Skeletal muscle satellite cell (primary cell): ENCODE results near the gene C2orf81.
"Not testable (repeated sequence)": the region's sequence is repeated elsewhere in the genome, so short reads cannot be mapped to it uniquely, and the experiment has no call there.

Experiments used
- H3K27me3 ChIP-seq: 2 replicates; pipeline ENCODE4 v1.7.0; 2013; ENCODE audit warnings: low read length; ENCODE audit not compliant: control insufficient read depth, insufficient read depth
- H3K36me3 ChIP-seq: 2 replicates; pipeline ENCODE4 v1.7.0; 2013; ENCODE audit warnings: mild to moderate bottlenecking, control low read depth, low read length; ENCODE audit not compliant: insufficient read depth
- H3K4me1 ChIP-seq: 2 replicates; pipeline ENCODE4 v1.7.0; 2013; ENCODE audit warnings: low read length; ENCODE audit not compliant: control insufficient read depth, insufficient read depth
- H3K4me2 ChIP-seq: 2 replicates; pipeline ENCODE4 v1.7.0; 2013; ENCODE audit warnings: mild to moderate bottlenecking, low read length
- H3K4me3 ChIP-seq: 2 replicates; pipeline ENCODE4 v1.7.0; 2013; ENCODE audit warnings: low read length
- H3K9ac ChIP-seq: 2 replicates; pipeline ENCODE4 v1.7.0; 2013; ENCODE audit warnings: mild to moderate bottlenecking, low read depth, low read length, moderate library complexity
- H3K9me3 ChIP-seq: replicated peaks from 2 replicates; pipeline ENCODE4 v1.7.0; 2013; ENCODE audit warnings: mild to moderate bottlenecking, control low read depth, low read length

C2orf81 gene

DNA sequence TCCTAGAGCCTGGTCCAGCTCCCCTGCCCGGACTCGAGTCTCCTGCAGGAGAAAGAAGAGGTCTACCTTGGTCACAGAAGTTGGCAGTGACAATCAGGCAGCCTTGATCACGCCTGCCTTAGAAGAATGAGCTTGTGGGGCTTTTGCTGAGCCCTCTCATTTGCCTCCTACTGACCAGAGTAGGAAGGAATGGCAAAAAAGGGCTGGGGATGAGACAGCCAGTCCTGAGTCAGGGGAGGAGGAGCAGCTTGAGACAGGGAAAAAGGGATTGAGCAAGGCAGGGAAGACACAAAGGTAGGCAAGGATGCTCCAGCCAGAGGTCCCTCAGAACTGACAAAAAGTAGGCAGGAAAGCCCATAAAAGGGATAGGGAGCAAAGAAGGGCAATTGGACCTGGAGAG, 6.1 kb upstream of the C2orf81 start:
- Histone ChIP-seq H3K4me2 (no peak overlapping the region), H3K9ac (no peak overlapping the region), H3K27me3 (no peaks in the 10 kb centered on the region), H3K36me3 (peaks cover 69% of the 10 kb centered on the region), H3K9me3 (no peaks in the 10 kb centered on the region), H3K4me3 (no peak overlapping the region), H3K4me1 (peaks cover 11% of the 10 kb centered on the region)

DNA sequence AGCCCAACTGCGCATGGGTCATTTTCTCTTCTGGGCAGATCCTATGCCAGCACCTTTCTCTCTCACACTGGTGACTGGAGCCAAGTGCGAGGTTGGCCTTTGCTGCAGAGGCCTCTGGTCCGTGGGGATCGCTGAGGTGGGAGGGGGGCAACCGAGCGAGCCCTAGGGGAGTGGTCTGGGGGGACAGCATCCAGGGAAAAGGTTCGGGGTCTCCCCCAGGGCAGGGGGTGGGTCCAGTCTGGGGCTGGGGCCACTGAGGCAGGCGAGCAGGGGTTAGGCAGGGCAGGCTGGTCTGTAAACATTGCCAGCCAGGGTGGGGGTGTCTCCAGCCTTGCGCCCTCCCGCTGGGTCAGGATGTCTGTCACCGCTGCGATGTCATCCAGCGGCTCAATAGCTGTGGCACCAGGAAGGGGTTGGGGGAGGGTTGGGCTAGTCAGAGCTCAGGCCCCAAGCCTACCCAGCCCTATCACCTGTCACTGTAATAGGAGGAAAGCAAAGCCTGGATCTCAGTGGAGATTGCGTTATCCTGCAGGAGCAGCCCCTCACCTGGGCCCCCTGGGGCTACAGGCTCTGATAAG, 4.9 kb upstream of the C2orf81 start:
- Histone ChIP-seq H3K4me1 (peaks cover 16% of the 10 kb centered on the region), H3K36me3 (peaks cover 57% of the 10 kb centered on the region), H3K27me3 (no peaks in the 10 kb centered on the region), H3K9ac (no peak overlapping the region), H3K9me3 (no peaks in the 10 kb centered on the region), H3K4me2 (no peak overlapping the region), H3K4me3 (no peak overlapping the region)

DNA sequence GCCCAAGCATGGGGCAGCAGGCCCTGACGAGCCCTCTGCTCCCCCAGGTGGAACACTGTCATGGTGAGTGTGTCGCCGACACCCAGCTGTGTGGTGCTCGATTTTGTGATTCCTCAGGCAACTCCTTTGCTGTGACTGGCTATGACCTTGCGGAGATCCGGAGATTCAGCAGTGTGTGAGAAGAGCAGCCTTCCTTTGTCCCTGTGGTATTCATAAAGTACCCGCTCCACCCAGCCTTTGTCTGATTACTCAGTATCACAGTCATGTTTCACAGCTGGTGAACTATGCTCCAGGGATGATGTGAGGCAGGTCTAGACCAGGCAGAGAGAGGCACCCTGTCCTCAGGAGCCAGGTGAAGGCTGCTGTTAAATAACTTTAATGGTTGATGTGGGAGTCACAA, 4.1 kb upstream of the C2orf81 start:
- H3K9me3 ChIP-seq, result no peaks in the 10 kb centered on the region
- H3K4me1 ChIP-seq, result peaks cover 19% of the 10 kb centered on the region
- H3K4me3 ChIP-seq, result no peak overlapping the region

GRCh38 chr2:74424995-74425406, 3.6 kb upstream of the C2orf81 start:
- Histone ChIP-seq H3K27me3 (no peaks in the 10 kb centered on the region), H3K36me3 (peaks cover 45% of the 10 kb centered on the region), H3K4me1 (peaks cover 19% of the 10 kb centered on the region), H3K4me2 (no peak overlapping the region), H3K9me3 (no peaks in the 10 kb centered on the region), H3K4me3 (no peak overlapping the region), H3K9ac (no peak overlapping the region)

More for the DNA sequence above, 4.1 kb upstream of the C2orf81 start:
- H3K27me3 ChIP-seq, result no peaks in the 10 kb centered on the region
- no peak overlapping the region for H3K4me2 ChIP-seq
- H3K9ac ChIP-seq, result no peak overlapping the region
- H3K36me3 ChIP-seq, result peaks cover 50% of the 10 kb centered on the region

GRCh38 chr2:74424139-74424992, 2.9 kb upstream of the C2orf81 start:
- Histone ChIP-seq H3K4me1 (peaks cover 19% of the 10 kb centered on the region), H3K9me3 (no peaks in the 10 kb centered on the region), H3K36me3 (peaks cover 39% of the 10 kb centered on the region), H3K4me3 (no peak overlapping the region), H3K27me3 (no peaks in the 10 kb centered on the region), H3K9ac (no peak overlapping the region), H3K4me2 (no peak overlapping the region)

DNA sequence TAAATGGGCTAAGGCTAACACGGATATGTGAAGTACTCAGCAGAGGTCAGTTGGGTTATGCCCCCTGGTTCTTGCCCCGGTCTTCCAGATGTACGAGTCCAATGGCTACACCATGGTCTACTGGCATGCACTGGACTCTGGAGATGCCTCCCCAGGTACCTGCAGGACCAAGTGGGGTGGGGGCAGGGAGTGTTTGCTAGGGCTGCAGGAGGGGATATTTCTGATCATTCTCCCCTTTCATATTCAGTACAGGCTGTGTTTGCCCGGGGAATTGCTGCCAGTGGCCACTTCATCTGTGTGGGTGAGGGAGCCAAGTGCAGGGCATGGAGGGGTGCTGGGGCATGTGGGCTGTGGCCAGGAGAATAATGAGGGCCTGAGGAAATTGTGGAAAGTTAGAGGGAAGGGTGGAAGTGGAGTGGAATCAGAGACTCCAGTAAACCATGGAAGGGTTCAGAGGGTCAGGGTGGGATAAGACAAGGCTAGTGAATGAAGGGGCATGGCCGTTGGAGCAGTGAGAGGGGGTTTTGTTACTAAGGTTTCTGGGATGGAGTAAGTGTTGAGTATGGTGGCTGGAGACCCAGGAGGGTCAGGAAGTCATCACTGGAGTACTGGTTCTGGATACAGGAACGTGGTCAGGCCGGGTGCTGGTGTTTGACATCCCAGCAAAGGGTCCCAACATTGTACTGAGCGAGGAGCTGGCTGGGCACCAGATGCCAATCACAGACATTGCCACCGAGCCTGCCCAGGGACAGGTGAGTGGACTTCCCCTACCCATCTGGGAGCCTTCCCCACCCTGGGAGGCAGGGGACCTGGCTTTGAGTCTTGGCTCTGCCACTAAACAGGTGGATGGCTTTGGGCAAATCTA, 2.0 kb upstream of the C2orf81 start:
- no peak overlapping the region for H3K4me3 ChIP-seq
- no peak overlapping the region for H3K9ac ChIP-seq
- no peak overlapping the region for H3K4me2 ChIP-seq
- peaks cover 19% of the 10 kb centered on the region for H3K4me1 ChIP-seq
- no peaks in the 10 kb centered on the region for H3K27me3 ChIP-seq
- no peaks in the 10 kb centered on the region for H3K9me3 ChIP-seq
- H3K36me3 ChIP-seq, result peaks cover 30% of the 10 kb centered on the region

GRCh38 chr2:74420443-74421103, 846 bp downstream of the C2orf81 start:
- H3K27me3 ChIP-seq, H3K9me3 ChIP-seq: not testable (repeated sequence)
- Histone ChIP-seq H3K9ac (peak overlapping the region; percentile 81), H3K4me2 (peak overlapping the region; percentile 99), H3K4me3 (peak overlapping the region; percentile 89), H3K4me1 (peaks cover 20% of the 10 kb centered on the region), H3K36me3 (peaks cover 13% of the 10 kb centered on the region)

GRCh38 chr2:74420006-74420405, 1.4 kb downstream of the C2orf81 start:
- no peak overlapping the region for H3K4me2 ChIP-seq
- no peak overlapping the region for H3K4me3 ChIP-seq
- H3K9me3 ChIP-seq, result no peaks in the 10 kb centered on the region
- no peaks in the 10 kb centered on the region for H3K27me3 ChIP-seq
- peaks cover 7% of the 10 kb centered on the region for H3K36me3 ChIP-seq
- peaks cover 22% of the 10 kb centered on the region for H3K4me1 ChIP-seq
- no peak overlapping the region for H3K9ac ChIP-seq

GRCh38 chr2:74419345-74419744, 2.1 kb downstream of the C2orf81 start:
- Histone ChIP-seq H3K36me3 (peaks cover 2% of the 10 kb centered on the region), H3K9ac (no peak overlapping the region), H3K27me3 (no peaks in the 10 kb centered on the region), H3K4me2 (no peak overlapping the region), H3K9me3 (no peaks in the 10 kb centered on the region), H3K4me3 (no peak overlapping the region), H3K4me1 (peaks cover 22% of the 10 kb centered on the region)

DNA sequence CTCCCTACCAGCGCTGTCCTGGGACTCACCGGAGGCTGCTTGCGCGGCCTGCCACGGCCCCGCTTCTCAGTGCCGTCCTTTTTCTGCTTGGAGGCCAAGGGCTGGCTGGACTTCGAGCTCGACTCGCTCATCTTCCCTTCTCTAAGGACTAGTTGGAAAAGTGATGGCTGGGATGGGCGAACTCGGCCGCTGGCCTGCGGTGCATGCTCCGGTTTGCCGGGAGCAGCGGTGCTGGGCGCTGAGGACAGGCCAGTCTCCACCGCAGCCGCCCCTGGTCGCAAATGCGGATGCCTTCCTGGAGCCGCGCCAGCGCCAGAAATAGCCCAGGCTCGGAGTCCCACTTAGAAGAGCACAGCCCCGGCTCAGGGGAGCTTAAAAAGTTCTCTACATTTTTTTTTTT, 3.1 kb downstream of the C2orf81 start:
- H3K27me3 ChIP-seq, result no peaks in the 10 kb centered on the region
- H3K4me3 ChIP-seq, result no peak overlapping the region
- H3K4me2 ChIP-seq, result no peak overlapping the region
- no peaks in the 10 kb centered on the region for H3K9me3 ChIP-seq
- H3K4me1 ChIP-seq, result peaks cover 23% of the 10 kb centered on the region
- H3K9ac ChIP-seq, result no peak overlapping the region
- H3K36me3 ChIP-seq, result no peaks in the 10 kb centered on the region

GRCh38 chr2:74417763-74418162, 3.7 kb downstream of the C2orf81 start:
- Histone ChIP-seq H3K4me2 (no peak overlapping the region), H3K9ac (no peak overlapping the region), H3K36me3 (no peaks in the 10 kb centered on the region), H3K4me1 (peaks cover 23% of the 10 kb centered on the region), H3K4me3 (no peak overlapping the region), H3K27me3 (no peaks in the 10 kb centered on the region), H3K9me3 (no peaks in the 10 kb centered on the region)
